ENCODE results near the gene MRPS18A. TPM values are rescaled to one million over a fixed set of nuclear protein-coding genes. Genes with fewer than 3 reads are reported as not detected.

MRPS18A gene
- total and polyA plus RNA-seq, 2 of the 13 experiments (the other 11 are each of a cell fraction or from before 2014, with no cell fraction given) = 87.8 to 89.1 TPM

GRCh38 chr6:43680308-43681200 is 7.0 kb downstream of the MRPS18A start:
- Histone ChIP-seq H3K4me3 (replicated peaks in 1 of 3; ENCODE audit: insufficient read depth in 1 of 3, low read depth in 2 of 3, low read length in 3 of 3) (no peak overlapping the region), H3K9ac (ENCODE audit: insufficient read depth, low read depth, low read length) (no peak overlapping the region), H3K36me3 (replicated peaks in 1 of 2; ENCODE audit: control insufficient read depth in 1 of 2, insufficient read depth in 2 of 2, low read length in 2 of 2) (peaks cover 55 to 91% of the 10 kb centered on the region in 2 experiments), H4K20me1 (ENCODE audit: insufficient read depth, low read length) (peaks cover 4% of the 10 kb centered on the region; the same call in 1 of the 2 replicates), H3K9me3 (ENCODE audit: low read length) (no peaks in the 10 kb centered on the region), H3K27ac (ENCODE audit: extremely low read length, insufficient read depth, low read length) (no peak overlapping the region), H3K79me2 (ENCODE audit: insufficient read depth, low read length) (peaks cover 48% of the 10 kb centered on the region), H3K4me2 (ENCODE audit: low read depth, low read length) (no peak overlapping the region), H3K27me3 (ENCODE audit: control insufficient read depth in 1 of 2, insufficient read depth in 2 of 2, low read length in 2 of 2) (no peaks in the 10 kb centered on the region), H2AFZ (ENCODE audit: low read length) (no peak overlapping the region), H3K4me1 (ENCODE audit: insufficient read depth, low read length) (peaks cover 29% of the 10 kb centered on the region)
- no peak for FAIRE-seq
- in situ Hi-C loops (cut with HindIII; ENCODE audit: extremely low pct_ligation_motif_present, low pct_unique_long_range_greater_than_20kb) (no loop called here), intact Hi-C loops (cut with micrococcal nuclease; ENCODE audit: unreplicated experiment) (no loop called here)
- POLR2A ChIA-PET = no interaction called here
- DNase-seq (ENCODE audit: low spot score) = no peak
- 97% methylated on average over 11 of the region's 11 CpGs for WGBS (ENCODE audit: low lambda C conversion rate)
- CTCF ChIA-PET (ENCODE audit: low intra/inter-chr PET ratio, low total read pairs) = no interaction called here
- no TSS peak for BruUV-seq (replicated peaks)
- no peak for ATAC-seq
- TF ChIP-seq ZBTB44 (CRISPR knock-in tag; IDR thresholded peaks at IDR 0.05) (no peak), ZNF652 (CRISPR knock-in tag; IDR thresholded peaks at IDR 0.05; ENCODE audit: borderline replicate concordance, low read depth) (peak; percentile 55)

- intact Hi-C loops (cut with micrococcal nuclease; ENCODE audit: unreplicated experiment) = no loop called here
- WGBS (ENCODE audit: low lambda C conversion rate) = 98% methylated on average over 6 of the region's 6 CpGs
- ATAC-seq = no peak
- no peak for TF ChIP-seq ZNF619 (CRISPR knock-in tag; IDR thresholded peaks at IDR 0.05)
- no peak for TF ChIP-seq SP5 (CRISPR knock-in tag; IDR thresholded peaks at IDR 0.05; ENCODE audit: borderline replicate concordance, low read depth)
- no peak for TF ChIP-seq TRIM22 (IDR thresholded peaks at IDR 0.05)
- TF ChIP-seq TCF7L2 (IDR thresholded peaks at IDR 0.05; ENCODE audit: low read depth, low read length) = no peak
- no peak for TF ChIP-seq ZNF740 (CRISPR knock-in tag; IDR thresholded peaks at IDR 0.05)
- no peak for TF ChIP-seq ZNF775 (CRISPR knock-in tag; IDR thresholded peaks at IDR 0.05; ENCODE audit: borderline replicate concordance)
- no peak for TF ChIP-seq SNAPC5 (CRISPR knock-in tag; IDR thresholded peaks at IDR 0.05; ENCODE audit: borderline replicate concordance)
- TF ChIP-seq NFE2L1 (CRISPR knock-in tag; IDR thresholded peaks at IDR 0.05; ENCODE audit: borderline replicate concordance) = no peak
- no peak for TF ChIP-seq ZNF773 (CRISPR knock-in tag; IDR thresholded peaks at IDR 0.05; ENCODE audit: borderline replicate concordance)
- TF ChIP-seq ZNF296 (CRISPR knock-in tag; conservative IDR thresholded peaks at IDR 0.05) = no peak
- TF ChIP-seq GABPA (IDR thresholded peaks at IDR 0.05; ENCODE audit: low read depth, low read length) = no peak
- no peak for TF ChIP-seq GABPA (CRISPR knock-in tag; IDR thresholded peaks at IDR 0.05; ENCODE audit: low read depth)
- TF ChIP-seq ZNF660 (CRISPR knock-in tag; IDR thresholded peaks at IDR 0.05; ENCODE audit: borderline replicate concordance, low read depth) = no peak
Measured at GRCh38 chr6:43679057-43679456, 8.5 kb downstream of the MRPS18A start.

More at GRCh38 chr6:43679057-43679456, 8.5 kb downstream of the MRPS18A start:
- in situ Hi-C loops (cut with HindIII; ENCODE audit: extremely low pct_ligation_motif_present, low pct_unique_long_range_greater_than_20kb) = no loop called here
- Histone ChIP-seq H3K79me2 (ENCODE audit: insufficient read depth, low read length) (peaks cover 33% of the 10 kb centered on the region), H3K4me3 (replicated peaks in 1 of 3; ENCODE audit: insufficient read depth in 1 of 3, low read depth in 2 of 3, low read length in 3 of 3) (no peak overlapping the region), H3K27me3 (ENCODE audit: control insufficient read depth in 1 of 2, insufficient read depth in 2 of 2, low read length in 2 of 2) (no peaks in the 10 kb centered on the region), H3K9me3 (ENCODE audit: low read length) (no peaks in the 10 kb centered on the region), H3K4me1 (ENCODE audit: insufficient read depth, low read length) (peaks cover 15% of the 10 kb centered on the region), H3K4me2 (ENCODE audit: low read depth, low read length) (no peak overlapping the region), H3K36me3 (replicated peaks in 1 of 2; ENCODE audit: control insufficient read depth in 1 of 2, insufficient read depth in 2 of 2, low read length in 2 of 2) (peaks cover 65 to 100% of the 10 kb centered on the region in 2 experiments), H3K9ac (ENCODE audit: insufficient read depth, low read depth, low read length) (no peak overlapping the region), H2AFZ (ENCODE audit: low read length) (no peak overlapping the region), H4K20me1 (ENCODE audit: insufficient read depth, low read length) (peaks cover 4% of the 10 kb centered on the region; the same call in 1 of the 2 replicates), H3K27ac (ENCODE audit: extremely low read length, insufficient read depth, low read length) (no peak overlapping the region)
- no peak for FAIRE-seq
- BruUV-seq (replicated peaks) = no TSS peak
- POLR2A ChIA-PET = no interaction called here
- no peak for DNase-seq (ENCODE audit: low spot score)
- CTCF ChIA-PET (ENCODE audit: low intra/inter-chr PET ratio, low total read pairs) = no interaction called here

All from HepG2 (cell line).